Measurements from ENCODE around the gene SPINT2.

The SPINT2 gene

DNA sequence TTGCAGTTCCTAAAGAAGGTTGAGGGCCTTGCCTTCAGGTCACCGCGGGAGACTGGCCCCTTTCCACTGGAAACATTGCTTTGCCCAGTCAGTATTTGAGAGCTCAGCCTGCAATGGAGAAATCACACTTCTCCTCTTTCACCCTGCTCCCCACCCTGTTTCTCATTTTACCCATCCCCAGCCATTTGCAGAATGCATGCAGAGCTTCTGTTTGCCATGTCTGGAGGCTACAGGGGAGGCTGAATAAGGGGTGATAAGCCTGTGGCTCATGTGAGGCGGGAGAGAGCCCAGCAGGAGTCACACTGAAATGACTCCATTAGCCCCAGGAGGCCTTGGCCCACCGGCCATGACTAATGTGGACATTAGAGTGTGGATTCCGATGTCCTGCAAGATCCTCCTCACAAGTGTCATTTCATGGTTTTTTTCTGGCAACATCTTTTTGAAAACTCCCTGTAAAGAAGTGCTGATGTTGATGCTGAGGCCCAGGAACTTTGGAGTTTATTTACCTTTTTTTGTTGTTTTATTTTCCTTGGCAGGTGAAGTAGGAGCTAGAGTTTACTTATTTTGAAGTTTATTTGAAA is 6.3 kb downstream of the SPINT2 start:
- DNase-seq = peak; percentile 83

DNA sequence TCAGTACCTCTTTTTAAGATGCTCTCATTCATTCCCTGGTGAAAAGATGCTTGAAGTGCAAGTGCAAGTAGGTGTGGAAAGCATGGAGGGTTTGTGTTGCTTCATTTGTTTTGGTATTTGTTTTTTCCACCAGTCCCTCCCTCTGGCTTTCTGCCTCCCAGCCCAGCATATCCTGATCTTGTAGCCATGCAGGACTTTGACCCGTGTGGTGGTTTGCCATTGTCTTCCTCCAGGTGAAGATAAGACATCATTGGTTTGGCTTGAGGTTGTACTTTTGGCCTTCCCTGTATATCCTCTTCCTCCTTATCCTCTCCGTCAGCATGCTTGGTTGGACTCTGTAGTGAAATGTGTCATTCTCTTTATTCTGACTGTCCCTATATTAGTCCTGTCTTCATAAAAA is 9.1 kb downstream of the SPINT2 start:
- DNase-seq = no peak

DNA sequence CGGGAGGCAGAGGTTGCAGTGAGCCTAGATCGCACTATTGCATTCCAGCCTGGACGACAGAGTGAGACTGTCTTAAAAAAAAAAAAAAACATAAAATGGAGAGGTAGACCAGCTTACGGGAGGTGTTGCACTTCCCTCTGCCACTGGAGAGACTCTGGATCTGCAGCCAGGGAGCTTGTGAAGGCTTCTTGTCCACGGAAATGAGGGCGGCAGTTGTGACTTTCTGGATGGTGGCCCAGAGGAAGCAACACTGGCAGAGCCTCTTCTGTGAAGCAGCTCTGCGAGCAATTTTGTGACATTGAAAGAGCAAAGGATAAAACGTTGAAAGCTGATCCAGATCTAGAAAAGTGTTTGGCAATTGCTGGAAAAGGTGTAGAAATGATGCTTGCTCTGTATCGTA is 10.4 kb downstream of the SPINT2 start:
- peak; percentile 48 for DNase-seq

DNA sequence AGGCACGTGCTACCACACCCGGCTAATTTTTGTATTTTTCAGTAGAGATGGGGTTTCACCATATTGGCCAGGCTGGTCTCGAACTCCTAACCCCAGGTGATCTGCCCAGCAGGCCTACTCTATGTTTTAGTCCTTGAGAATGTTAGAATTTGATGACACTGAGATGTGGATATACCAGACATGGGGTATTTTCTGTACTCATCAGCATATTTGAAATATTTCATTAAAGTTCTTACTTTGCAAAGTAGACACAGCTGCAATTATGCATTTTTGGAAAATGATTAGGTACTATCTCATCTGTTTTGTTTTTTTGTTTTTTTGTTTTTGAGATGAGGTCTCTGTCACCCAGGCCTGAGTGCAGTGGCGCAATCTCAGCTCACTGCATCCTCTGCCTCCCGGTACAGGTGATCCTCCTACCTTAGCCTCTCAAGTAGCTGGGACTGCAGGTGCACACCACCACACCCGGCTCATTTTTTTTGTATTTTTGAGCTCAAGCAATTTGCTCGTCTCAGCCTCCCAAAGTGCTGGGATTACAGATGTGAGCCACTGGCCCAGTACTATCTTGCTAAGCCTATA is 12.7 kb downstream of the SPINT2 start:
- DNase-seq = no peak

DNA sequence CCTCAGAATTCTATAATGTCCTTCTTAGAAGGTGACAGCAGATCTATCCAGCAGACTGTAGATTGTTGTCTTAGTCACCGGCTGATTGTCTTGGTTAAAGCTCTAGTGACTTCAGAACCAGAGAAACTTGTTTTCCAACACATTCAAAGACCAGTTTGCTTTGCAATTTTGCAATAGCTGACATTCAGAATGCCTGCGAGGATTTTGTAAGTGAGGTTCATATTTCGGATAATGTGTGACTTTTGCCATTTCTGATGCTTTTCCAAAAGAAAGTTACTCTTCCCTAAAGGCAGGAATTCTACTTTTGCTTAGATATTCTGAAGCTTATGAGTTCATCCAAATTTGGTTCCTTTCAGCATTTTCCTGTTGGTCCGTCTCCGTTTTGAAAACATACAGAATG is 13.2 kb downstream of the SPINT2 start:
- no peak for DNase-seq

DNA sequence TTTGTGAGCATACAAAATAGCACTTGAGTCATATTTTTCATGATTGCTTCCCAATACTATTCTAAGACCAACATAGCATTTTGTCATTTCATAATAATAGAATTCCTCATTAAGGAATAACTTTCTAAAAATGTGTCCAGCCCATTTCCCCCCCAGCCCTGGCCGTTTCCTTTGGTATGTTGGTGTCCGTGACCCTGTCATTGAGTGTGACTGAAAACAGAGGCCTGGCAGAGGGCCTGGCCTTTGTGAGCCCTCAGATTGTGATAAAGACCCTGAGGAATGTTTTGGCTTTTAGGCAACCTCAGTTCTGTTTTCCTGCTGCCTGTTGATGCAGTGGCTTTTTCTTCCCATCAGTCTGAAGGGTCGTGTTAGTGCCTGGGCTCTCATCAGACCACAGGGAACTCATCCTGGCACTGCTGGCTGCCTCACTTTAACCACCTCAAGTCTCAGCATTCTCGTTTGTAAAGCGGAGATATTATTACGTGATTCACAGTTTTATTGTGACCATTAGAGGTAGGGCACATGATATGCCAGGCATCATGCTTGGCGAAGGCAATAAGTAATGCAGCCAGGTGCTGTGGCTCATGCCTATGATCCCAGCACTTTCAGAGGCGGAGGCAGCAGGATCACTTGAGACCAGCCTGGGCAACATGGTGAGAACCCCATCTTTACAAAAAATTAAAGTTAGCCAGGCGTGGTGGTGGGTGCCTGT is 13.8 kb downstream of the SPINT2 start:
- peak; percentile 91 for DNase-seq

DNA sequence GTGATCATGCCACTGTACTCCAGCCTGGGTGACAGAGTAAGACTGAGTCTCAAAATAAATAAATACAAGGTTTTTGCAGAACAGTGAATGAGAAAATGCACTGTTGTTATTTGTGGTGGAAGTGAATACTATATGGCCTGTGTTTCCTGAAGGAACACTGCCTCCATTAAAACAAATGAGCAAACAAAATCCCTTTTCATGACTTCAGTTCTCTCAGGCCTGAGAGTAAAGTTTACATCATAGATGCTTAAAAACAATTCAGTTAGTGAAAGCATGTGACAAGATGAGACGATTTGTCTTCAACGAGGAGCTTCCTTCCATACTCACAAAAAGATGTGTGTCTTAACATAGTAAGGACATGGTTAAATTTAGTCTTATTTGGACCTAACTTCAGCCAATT is 14.4 kb downstream of the SPINT2 start:
- no peak for DNase-seq

DNA sequence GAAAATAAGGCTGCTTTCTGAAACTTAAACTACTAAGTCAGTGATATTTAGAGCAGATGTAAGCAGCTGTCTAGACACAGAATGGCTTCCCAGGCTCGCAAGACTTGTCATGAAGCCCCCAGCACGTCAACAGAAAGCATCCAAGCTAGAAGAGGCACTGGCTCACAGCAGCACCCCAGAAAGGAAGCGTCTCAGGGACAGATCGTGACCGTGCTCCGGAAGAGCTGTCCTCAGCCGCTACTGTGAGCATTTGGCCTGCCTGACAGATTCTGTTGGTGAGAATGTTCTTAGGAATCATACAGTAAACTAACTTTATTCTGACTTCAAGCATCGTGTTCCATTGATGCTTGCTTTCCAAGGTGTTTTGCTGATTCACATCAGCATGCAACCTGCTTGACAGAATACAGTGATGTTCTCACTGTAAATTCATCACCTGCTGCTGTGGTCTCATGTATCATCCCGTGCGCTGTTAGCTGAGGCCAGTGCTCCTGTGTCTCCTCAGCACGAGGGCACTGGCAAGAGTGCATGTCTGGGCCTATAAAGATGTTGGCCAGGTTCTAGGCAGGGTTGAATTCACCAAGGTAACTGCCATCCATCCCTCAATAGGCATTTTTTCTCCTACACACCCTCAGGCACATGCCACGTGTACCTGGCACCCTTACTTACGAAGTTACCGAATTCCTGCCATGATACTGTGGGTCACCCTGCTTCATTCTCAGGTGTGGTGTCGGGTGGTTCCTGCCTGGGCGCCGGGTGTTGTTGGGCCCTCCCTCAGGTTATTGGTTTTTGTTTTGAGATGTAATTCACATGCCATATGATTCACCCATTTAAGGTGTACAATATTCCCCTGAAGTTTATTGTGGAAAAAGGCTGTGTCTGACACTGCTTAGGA is 15.9 kb downstream of the SPINT2 start:
- no peak for DNase-seq

DNA sequence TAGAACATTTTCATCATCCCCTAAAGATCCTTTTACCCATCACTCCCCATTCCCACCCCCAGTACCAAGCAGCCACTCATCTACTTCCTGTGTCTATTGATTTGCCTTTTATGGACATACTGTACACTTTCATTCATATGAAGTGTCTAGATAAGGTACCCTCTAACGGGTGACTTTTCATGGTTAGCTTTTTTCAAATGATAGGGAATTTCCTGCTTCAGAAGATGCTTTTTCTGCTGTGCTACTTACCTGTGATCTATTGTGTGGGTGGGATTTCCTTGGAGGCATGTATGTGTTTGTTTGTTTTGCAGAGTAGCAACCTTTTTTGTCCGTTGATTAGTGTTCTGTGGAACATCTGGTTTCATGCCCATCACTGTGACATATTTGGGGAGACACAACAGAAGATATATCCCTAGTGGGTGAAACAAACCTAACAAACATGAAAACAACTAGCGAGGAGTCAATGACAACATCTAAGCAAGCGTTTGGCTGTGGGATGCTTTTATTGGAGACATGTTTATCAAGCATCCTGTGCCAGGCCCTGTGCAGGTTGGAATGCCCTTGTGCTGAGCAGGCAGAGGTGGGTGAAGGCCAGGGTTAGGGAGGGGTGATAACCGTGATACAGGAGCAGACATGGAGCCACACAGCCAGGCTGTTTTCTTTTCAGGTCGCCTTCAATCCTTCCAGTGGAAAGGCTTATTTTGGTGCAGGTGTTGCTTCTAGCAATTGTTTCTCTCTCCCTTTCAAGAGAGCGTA is 17.6 kb downstream of the SPINT2 start:
- no peak for DNase-seq

DNA sequence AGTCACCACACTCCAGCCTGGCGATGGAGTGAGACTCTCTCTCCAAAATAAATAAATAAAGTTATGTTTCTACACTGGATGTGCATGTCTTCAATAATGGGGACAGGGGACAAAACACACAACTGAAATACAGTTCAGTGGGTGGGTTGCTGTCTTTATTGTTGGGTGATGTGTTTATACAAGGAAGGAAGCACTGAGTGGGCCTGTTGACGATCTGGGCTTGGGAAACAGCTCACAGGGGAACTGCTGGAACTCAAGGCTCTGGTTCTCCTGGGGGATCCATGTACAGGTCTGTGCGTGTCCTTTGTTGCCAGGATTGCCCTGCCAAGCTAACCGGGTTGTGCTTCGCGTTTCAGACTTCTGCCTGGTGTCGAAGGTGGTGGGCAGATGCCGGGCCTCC is 18.9 kb downstream of the SPINT2 start:
- DNase-seq = no peak

DNA sequence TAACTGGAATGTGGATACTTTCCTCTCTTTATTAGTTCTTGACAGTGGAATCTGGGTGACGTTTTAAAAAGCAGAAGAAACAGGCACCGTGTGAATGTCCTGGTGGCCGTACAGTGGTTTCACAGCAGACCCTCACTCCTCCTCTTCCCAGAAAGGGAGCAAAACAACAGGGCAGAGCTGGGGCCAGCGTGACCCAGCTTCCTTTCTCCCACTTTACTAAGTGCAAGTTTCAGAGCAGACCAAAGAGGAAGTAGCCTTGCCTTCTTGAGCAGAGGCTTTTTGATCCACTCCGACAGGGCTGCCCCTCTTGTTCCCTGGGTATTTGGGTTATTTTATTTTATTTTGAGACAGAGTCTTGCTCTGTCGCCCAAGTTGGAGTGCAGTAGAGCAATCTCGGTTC is 20.0 kb downstream of the SPINT2 start:
- DNase-seq = no peak

DNA sequence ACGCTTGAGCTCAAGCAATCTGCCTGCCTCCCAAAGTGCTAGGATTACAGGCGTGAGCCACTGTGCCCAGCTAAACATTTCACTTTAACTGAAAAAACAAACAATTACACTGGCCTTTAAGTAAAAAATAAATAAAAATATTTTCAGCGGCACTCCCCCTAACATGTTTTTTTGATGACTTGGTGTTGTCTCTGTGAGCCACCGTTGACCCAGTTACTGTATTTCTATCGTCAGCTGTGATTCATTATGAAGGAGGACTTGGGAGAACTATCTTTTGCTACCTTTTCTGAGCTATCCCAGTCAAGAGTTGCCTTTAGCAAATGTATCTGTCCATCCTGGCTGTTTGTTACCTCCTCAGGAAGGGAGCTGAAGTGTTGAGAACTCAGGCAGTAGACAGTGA is 21.2 kb downstream of the SPINT2 start:
- DNase-seq = no peak

DNA sequence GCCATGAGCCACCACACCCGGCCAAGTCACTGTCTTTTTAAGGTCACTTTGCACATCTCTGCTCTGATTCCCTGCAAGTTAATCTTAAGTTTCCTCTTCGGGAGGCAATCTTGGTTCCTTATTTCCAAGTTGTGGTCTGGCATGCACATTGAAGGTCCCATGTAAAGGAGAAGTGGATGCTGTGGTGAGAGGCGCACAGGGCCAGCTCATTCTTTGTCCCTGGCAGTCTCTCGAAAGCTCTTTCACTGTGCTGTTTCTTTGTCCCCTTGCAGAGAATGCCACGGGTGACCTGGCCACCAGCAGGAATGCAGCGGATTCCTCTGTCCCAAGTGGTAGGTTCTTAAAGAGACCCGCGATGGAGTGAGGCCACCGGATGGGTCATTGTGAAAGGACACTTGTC is 23.2 kb downstream of the SPINT2 start:
- DNase-seq = no peak

DNA sequence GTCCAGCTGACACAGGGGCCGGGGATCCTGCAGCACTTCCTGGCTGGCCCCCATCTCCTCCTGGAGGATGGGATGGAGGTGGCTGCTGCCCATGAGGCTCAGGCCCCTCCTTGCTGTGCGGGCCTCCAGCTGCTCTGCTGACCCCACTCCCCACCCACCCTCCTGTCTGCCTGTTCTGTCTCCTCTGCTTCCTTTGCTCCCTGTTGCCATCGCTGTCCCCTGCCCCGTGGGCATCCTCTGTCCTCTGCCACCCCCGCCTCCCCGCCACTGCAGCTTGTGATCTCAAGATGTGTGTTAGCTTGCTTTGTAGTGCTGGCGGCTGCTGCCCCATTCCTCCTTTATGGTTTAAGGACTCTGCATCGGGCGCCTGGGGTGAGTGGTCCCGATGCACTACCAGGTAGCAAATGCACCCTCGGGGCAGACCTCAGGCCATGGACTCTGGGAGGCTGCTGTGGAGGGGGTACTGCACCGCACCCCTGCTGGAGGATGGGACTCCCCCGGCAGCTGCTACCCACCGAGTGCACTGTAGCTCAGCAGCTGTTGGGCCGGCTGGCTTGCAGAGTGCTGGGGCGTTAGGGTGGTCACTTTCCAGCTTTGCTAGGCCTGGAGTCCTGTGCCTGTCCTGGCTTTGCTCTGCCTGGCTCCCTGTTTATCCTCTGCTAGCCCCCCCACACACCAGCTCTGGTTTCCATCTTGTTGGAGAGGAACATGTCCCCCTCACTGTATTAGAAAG is 23.9 kb downstream of the SPINT2 start:
- no peak for DNase-seq

DNA sequence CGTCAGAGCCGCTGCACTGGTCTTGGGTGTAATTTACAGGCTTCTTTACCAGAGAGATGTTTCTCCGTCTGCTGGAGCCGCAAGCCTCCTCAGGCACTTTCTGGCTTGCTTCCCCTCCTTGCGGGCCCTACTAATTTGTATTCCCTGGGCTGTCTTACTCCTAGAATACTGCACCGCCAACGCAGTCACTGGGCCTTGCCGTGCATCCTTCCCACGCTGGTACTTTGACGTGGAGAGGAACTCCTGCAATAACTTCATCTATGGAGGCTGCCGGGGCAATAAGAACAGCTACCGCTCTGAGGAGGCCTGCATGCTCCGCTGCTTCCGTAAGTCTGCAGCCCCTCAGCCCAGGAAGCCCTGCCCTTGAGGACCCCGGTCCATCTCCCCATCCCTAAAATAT is 25.6 kb downstream of the SPINT2 start:
- no peak for DNase-seq

DNA sequence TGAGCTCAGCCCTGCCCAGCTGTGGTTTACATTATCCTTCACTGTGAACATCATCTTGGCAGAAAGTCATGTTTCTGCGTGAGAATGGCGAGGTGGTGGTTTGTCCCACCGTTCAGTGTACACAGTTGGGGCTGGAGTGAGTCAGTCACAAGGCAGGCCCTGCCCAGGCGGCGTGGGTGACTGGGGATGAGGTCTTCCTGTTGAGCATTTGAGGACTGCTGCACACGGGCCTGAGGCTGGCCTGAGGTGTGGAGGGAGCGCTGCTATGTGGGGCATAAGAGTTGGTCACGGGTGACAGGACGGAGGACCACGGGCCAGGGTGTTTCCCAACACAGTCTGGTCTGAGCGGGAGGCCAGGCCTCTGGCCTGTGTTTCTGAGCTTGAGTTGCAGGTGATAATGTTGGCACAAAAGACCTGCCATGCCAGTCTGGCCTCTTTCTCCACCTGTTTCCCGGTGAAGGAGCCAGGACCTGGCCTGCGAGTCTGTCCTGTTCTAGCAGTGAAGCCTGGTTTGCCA is 26.3 kb downstream of the SPINT2 start:
- DNase-seq = peak; percentile 48

DNA sequence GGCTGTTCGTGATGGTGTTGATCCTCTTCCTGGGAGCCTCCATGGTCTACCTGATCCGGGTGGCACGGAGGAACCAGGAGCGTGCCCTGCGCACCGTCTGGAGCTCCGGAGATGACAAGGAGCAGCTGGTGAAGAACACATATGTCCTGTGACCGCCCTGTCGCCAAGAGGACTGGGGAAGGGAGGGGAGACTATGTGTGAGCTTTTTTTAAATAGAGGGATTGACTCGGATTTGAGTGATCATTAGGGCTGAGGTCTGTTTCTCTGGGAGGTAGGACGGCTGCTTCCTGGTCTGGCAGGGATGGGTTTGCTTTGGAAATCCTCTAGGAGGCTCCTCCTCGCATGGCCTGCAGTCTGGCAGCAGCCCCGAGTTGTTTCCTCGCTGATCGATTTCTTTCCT is 27.5 kb downstream of the SPINT2 start:
- peak; percentile 57 for DNase-seq

DNA sequence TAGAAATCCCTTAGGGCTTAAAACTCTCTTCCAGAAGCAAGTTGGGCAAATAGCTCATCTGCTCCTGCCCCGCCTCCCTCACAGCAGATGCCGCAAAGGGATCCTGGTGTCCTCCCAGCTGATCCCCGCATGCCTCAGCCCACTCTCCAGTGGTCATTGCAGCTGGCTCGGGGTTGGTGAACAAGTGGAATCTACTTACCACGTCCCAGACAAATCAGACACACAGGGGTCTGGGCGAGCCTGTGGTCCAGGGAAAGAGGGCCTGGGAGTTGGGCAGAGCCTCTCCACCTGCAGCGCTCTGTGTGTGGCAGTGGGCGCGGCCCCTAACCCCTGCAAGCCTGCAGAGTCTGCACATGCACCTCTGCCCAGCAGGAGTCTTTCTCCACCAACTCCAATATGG is 28.9 kb downstream of the SPINT2 start:
- peak; percentile 47 for DNase-seq

DNA sequence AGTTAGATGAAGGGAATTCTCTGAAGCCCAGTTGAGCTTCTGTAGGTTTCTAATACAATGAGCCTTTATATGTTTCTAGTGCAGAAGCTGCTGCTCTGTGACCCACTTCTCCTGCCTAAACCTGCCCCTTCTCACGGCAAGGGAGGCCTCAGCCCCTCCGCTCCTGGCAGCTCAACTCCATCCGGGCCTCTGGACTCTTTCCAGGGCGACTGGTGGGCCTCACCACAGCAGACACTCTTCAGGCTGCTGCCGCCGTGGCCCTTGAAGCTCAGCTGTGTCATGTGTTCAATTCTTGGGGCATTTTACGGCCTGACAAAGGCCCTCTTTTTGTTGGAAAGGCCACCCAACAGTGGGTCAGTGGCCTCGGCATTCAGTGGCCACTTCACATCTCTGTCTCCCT is 29.7 kb downstream of the SPINT2 start:
- DNase-seq = peak; percentile 37

DNA sequence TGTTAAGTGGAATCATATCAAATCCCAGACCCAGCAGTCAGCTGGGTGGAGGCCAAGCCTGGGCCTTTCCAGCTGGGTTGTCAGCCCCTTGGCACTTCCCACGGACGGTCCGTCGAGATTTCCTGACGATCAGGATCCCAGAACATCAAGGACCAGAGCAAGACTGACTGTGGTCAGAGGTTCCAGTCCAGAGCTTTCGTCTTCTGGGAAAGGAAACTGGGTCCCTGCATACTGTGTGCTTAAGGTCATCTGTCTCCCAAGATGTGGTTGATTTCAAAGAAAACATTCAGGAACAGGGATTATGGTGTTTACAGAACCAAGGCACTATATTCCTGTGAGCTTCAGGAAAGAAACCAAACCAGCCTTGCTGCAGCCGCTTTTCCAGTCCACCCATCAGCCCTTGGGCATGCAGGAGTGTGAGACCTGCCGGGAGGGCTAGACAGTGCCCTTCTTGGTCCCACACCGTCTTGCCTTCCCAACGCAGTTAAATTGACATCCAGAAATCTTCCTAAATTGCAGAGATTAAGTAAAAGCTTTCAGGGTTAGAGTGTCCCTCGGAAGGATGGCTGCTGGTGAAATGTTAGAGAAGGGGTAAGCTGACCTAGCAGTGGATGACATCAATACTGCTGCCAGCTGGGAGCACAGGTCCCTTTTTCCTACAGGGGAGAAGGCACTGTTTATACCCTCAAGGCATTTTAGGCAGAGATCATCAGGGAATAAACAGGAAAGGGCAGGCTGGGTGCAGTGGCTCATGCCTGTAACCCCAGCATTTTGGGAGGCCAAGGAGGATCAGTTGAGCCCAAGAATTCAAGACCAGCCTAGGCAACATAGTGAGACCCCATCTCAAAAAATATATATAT is 34.7 kb downstream of the SPINT2 start:
- DNase-seq = peak; percentile 60

Data from islet precursor cell (in vitro differentiated cells).